Measurements from ENCODE around the gene PTPN9. TPM values are rescaled to one million over a fixed set of nuclear protein-coding genes. Genes with fewer than 3 reads are reported as not detected.
"Not testable (repeated sequence)": the region's sequence is repeated elsewhere in the genome, so short reads cannot be mapped to it uniquely, and the experiment has no call there.

Gene PTPN9
- total and polyA plus RNA-seq, 2 of the 4 experiments (the other 2 are of a cell fraction), result 26.5 to 38.9 TPM

DNA sequence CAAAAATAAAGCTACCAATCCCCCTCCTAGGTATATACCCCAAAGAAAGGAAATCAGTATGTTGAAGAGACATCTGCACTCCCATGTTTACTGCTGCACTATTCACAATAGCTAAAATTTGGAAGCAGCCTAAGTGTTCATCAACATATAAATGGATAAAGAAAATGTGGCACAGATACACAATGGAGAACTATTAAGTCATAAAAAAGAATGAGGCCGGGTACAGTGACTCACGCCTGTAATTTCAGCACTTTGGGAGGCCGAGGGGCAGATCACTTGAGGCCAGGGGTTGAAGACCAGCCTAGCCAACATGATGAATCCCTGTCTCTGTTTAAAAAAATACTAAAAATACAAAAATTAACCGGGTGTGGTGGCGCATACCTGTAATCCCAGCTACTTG, 10.0 kb upstream of the PTPN9 start:
- DNase-seq, result no peak
- H3K79me1 ChIP-seq (ENCODE audit: low read depth in 1 of 2, low read length in 2 of 2), result no peaks in the 10 kb centered on the region
- no peak overlapping the region for H3K14ac ChIP-seq (replicated peaks; ENCODE audit: low read depth, low read length)
- H3K4ac ChIP-seq (ENCODE audit: low read depth, low read length), result no peak overlapping the region
- H3K4me3 ChIP-seq (ENCODE audit: insufficient read depth, low read depth, low read length), result no peak overlapping the region
- H3K27me3 ChIP-seq (ENCODE audit: control insufficient read depth, insufficient read depth, low read length), result no peaks in the 10 kb centered on the region
- H2BK120ac ChIP-seq (ENCODE audit: low read depth, low read length), result no peak overlapping the region
- 72% methylated on average over 3 of the region's 5 CpGs; no CpG with 5 or more reads in 1 of the 2 experiments for WGBS, 2 experiments (ENCODE audit: extremely low coverage in 2 of 2, insufficient read length in 1 of 2)
- no peak overlapping the region for H3K27ac ChIP-seq (ENCODE audit: insufficient read depth, low read length)
- intact Hi-C loops (cut with micrococcal nuclease) (no loop called here), dilution Hi-C loops (cut with HindIII; ENCODE audit: low sequenced_read_pairs, unreplicated experiment) (no loop called here), in situ Hi-C loops (cut with MboI; ENCODE audit: low sequenced_read_pairs) (no loop called here)
- H3K18ac ChIP-seq (ENCODE audit: low read depth, low read length), result no peak overlapping the region
- ChIA-PET POLR2A (ENCODE audit: unreplicated experiment) (no interaction called here), CTCF (interaction anchor here (0.6 kb wide), 1 partner anchor 55 kb away, joined by 4 read pairs; no protein-coding TSS in a partner anchor)
- H2AK9ac ChIP-seq (replicated peaks; ENCODE audit: low read depth, low read length, poor library complexity), result no peak overlapping the region
- no peaks in the 10 kb centered on the region for H3K9me1 ChIP-seq (ENCODE audit: insufficient read depth, low read length)
- H3K56ac ChIP-seq (ENCODE audit: extremely low read depth, insufficient read depth, low read length), result no peak overlapping the region
- H3K4me1 ChIP-seq (ENCODE audit: control insufficient read depth, insufficient read depth, low read length), result peaks cover 2% of the 10 kb centered on the region; the same call in 1 of the 2 replicates
- BruUV-seq (replicated peaks), result no TSS peak
- H2BK15ac ChIP-seq (ENCODE audit: low read depth, low read length), result no peak overlapping the region
- H2AK5ac ChIP-seq (ENCODE audit: low read depth, low read length), result no peak overlapping the region
- no peak overlapping the region for H3K4me2 ChIP-seq (ENCODE audit: low read depth, low read length)
- H4K20me1 ChIP-seq (ENCODE audit: insufficient read depth, low read length), result no peaks in the 10 kb centered on the region
- H2BK5ac ChIP-seq (ENCODE audit: low read depth, low read length, poor library complexity, severe bottlenecking), result no peak overlapping the region
- no peak for TF ChIP-seq NFE2L2 (IDR thresholded peaks at IDR 0.05; ENCODE audit: low read depth, low read length)
- no peaks in the 10 kb centered on the region for H3K9me3 ChIP-seq (ENCODE audit: control insufficient read depth, insufficient read depth, low read length)
- H2AFZ ChIP-seq (replicated peaks; ENCODE audit: low read length, poor library complexity), result no peak overlapping the region
- no peak overlapping the region for H4K5ac ChIP-seq (ENCODE audit: low read depth, low read length)
- no peak overlapping the region for H4K91ac ChIP-seq (ENCODE audit: insufficient read depth, low read depth, low read length)
- no peak overlapping the region for H4K8ac ChIP-seq (ENCODE audit: low read depth in 2 of 2, low read length in 2 of 2)
- H3K36me3 ChIP-seq (ENCODE audit: control insufficient read depth, insufficient read depth, low read length), result peaks cover 10% of the 10 kb centered on the region
- no peak overlapping the region for H3K23ac ChIP-seq (ENCODE audit: low read depth, low read length)
- ATAC-seq (ENCODE audit: low read depth), result no peak
- H2BK20ac ChIP-seq (ENCODE audit: low read depth, low read length), result no peak overlapping the region
- no peak overlapping the region for H3K9ac ChIP-seq (ENCODE audit: low read depth, low read length)

DNA sequence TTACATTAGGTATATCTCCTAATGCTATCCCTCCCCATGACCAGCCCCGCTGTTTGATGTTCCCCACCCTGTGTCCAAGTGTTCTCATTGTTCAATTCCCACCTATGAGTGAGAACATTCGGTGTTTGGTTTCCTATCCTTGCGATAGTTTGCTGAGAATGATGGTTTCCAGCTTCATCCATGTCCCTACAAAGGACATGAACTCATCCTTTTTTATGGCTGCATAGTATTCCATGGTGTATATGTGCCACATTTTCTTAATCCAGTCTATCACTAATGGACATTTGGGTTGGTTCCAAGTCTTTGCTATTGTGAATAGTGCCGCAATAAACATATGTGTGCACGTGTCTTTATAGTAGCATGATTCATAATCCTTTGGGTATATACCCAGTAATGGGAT, 7.3 kb upstream of the PTPN9 start:
- CTCF ChIA-PET; in situ Hi-C loops (cut with MboI; ENCODE audit: low sequenced_read_pairs); H3K4me2 ChIP-seq (ENCODE audit: low read depth, low read length); H3K9me3 ChIP-seq (ENCODE audit: control insufficient read depth, insufficient read depth, low read length); POLR2A ChIA-PET (ENCODE audit: unreplicated experiment); H2AK5ac ChIP-seq (ENCODE audit: low read depth, low read length); H4K20me1 ChIP-seq (ENCODE audit: insufficient read depth, low read length); H3K14ac ChIP-seq (replicated peaks; ENCODE audit: low read depth, low read length); H3K27me3 ChIP-seq (ENCODE audit: control insufficient read depth, insufficient read depth, low read length); H4K5ac ChIP-seq (ENCODE audit: low read depth, low read length); H2BK120ac ChIP-seq (ENCODE audit: low read depth, low read length); dilution Hi-C loops (cut with HindIII; ENCODE audit: low sequenced_read_pairs, unreplicated experiment); H3K23ac ChIP-seq (ENCODE audit: low read depth, low read length); H4K91ac ChIP-seq (ENCODE audit: insufficient read depth, low read depth, low read length); H3K4me1 ChIP-seq (ENCODE audit: control insufficient read depth, insufficient read depth, low read length); H3K56ac ChIP-seq (ENCODE audit: extremely low read depth, insufficient read depth, low read length); H2BK15ac ChIP-seq (ENCODE audit: low read depth, low read length); BruUV-seq (replicated peaks); ATAC-seq (ENCODE audit: low read depth); H2BK5ac ChIP-seq (ENCODE audit: low read depth, low read length, poor library complexity, severe bottlenecking); H2BK20ac ChIP-seq (ENCODE audit: low read depth, low read length); H3K18ac ChIP-seq (ENCODE audit: low read depth, low read length); intact Hi-C loops (cut with micrococcal nuclease); H4K8ac ChIP-seq (ENCODE audit: low read depth in 2 of 2, low read length in 2 of 2); H3K79me1 ChIP-seq (ENCODE audit: low read depth in 1 of 2, low read length in 2 of 2); H3K9ac ChIP-seq (ENCODE audit: low read depth, low read length); DNase-seq; H3K36me3 ChIP-seq (ENCODE audit: control insufficient read depth, insufficient read depth, low read length); H2AK9ac ChIP-seq (replicated peaks; ENCODE audit: low read depth, low read length, poor library complexity); H2AFZ ChIP-seq (replicated peaks; ENCODE audit: low read length, poor library complexity); H3K4ac ChIP-seq (ENCODE audit: low read depth, low read length); H3K4me3 ChIP-seq (ENCODE audit: insufficient read depth, low read depth, low read length); H3K9me1 ChIP-seq (ENCODE audit: insufficient read depth, low read length); H3K27ac ChIP-seq (ENCODE audit: insufficient read depth, low read length): not testable (repeated sequence)
- WGBS, 2 experiments (ENCODE audit: extremely low coverage in 2 of 2, insufficient read length in 1 of 2), result 100% methylated on average over 1 of the region's 5 CpGs; no CpG with 5 or more reads in 1 of the 2 experiments
